Endothelial cell (in vitro differentiated cells): Measurements from ENCODE around the gene THSD7A. TPM values are rescaled to one million over a fixed set of nuclear protein-coding genes. Genes with fewer than 3 reads are reported as not detected.

Experiments
- DNase-seq: peaks from one replicate; pipeline ENCODE4 v3.0.0; 2021; ENCODE audit warnings: low spot score
- H3K27ac Mint-ChIP-seq: one replicate; pipeline ENCODE4 v1.8.0; 2021; ENCODE audit warnings: mixed read lengths, inconsistent platforms; ENCODE audit not compliant: unreplicated experiment
- H3K27me3 Mint-ChIP-seq: one replicate; pipeline ENCODE4 v1.8.0; 2021; ENCODE audit warnings: mild to moderate bottlenecking, moderate library complexity, mixed read lengths, inconsistent platforms; ENCODE audit not compliant: unreplicated experiment
- H3K36me3 Mint-ChIP-seq: one replicate; pipeline ENCODE4 v1.8.0; 2021; ENCODE audit warnings: mild to moderate bottlenecking, low read depth, mixed read lengths, inconsistent platforms; ENCODE audit not compliant: unreplicated experiment
- H3K4me1 Mint-ChIP-seq: one replicate; pipeline ENCODE4 v1.8.0; 2021; ENCODE audit warnings: mild to moderate bottlenecking, mixed read lengths, inconsistent platforms; ENCODE audit not compliant: unreplicated experiment
- H3K4me3 Mint-ChIP-seq: one replicate; pipeline ENCODE4 v1.8.0; 2021; ENCODE audit warnings: mild to moderate bottlenecking, mixed read lengths, inconsistent platforms; ENCODE audit not compliant: unreplicated experiment
- H3K9me3 Mint-ChIP-seq: one replicate; pipeline ENCODE4 v1.8.0; 2021; ENCODE audit warnings: mixed read lengths, inconsistent platforms; ENCODE audit not compliant: unreplicated experiment
- total RNA-seq: library from RNA; stranded (reverse); fragmentation: NEBNext Ultra II Directional; extraction: Animal tissue kit (Norgen Biotek cat#: 25700); gene quantifications from one replicate; pipeline ENCODE4 v1.2.1, GENCODE V29; 2021; ENCODE audit not compliant: unreplicated experiment
- TF ChIP-seq, protein P1 (sequence below): fragments of 200-600 bp; sonication (generic); IDR thresholded peaks from one replicate; pipeline ENCODE4 v1.5.0; 2021; ENCODE audit warnings: antibody characterized with exemption; ENCODE audit not compliant: unreplicated experiment

THSD7A gene
- total RNA-seq, 1 donor from 2014 or later: 28.7 TPM

DNA sequence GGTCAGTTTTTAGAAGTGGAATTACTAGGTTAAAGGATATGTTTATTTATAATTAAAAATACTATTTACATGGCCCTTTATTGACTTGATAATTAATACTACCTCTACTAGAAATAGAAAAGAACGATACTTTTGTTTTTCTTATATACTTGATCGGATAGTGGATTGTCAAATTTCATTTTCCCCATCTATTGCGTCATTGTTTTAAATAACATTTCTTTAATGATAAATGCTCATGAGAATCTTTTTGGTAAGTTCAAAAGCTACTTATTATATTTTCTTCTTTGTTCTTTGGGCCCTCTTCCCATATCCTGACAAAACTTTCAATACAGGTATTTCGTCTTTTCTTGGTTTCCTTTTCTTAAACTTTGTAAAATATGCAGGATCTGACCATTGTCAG is 465.9 kb downstream of the THSD7A start:
- Mint-ChIP-seq H3K36me3 (no peaks in the 10 kb centered on the region), H3K27ac (no peak overlapping the region), H3K4me3 (no peak overlapping the region), H3K27me3 (peaks cover 2% of the 10 kb centered on the region), H3K9me3 (no peaks in the 10 kb centered on the region), H3K4me1 (peaks cover 7% of the 10 kb centered on the region)
- no peak for DNase-seq
- TF ChIP-seq, protein P1, sequence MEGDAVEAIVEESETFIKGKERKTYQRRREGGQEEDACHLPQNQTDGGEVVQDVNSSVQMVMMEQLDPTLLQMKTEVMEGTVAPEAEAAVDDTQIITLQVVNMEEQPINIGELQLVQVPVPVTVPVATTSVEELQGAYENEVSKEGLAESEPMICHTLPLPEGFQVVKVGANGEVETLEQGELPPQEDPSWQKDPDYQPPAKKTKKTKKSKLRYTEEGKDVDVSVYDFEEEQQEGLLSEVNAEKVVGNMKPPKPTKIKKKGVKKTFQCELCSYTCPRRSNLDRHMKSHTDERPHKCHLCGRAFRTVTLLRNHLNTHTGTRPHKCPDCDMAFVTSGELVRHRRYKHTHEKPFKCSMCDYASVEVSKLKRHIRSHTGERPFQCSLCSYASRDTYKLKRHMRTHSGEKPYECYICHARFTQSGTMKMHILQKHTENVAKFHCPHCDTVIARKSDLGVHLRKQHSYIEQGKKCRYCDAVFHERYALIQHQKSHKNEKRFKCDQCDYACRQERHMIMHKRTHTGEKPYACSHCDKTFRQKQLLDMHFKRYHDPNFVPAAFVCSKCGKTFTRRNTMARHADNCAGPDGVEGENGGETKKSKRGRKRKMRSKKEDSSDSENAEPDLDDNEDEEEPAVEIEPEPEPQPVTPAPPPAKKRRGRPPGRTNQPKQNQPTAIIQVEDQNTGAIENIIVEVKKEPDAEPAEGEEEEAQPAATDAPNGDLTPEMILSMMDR: no peak

- Mint-ChIP-seq H3K4me1 (no peaks in the 10 kb centered on the region), H3K27ac (no peak overlapping the region), H3K4me3 (no peak overlapping the region), H3K27me3 (no peaks in the 10 kb centered on the region), H3K36me3 (no peaks in the 10 kb centered on the region), H3K9me3 (no peaks in the 10 kb centered on the region)
- DNase-seq: no peak
- TF ChIP-seq, protein P1: no peak
These were observed 473.4 kb downstream of the THSD7A start for GRCh38 chr7:11358637-11359036.

- no peak overlapping the region for H3K4me3 Mint-ChIP-seq
- H3K27me3 Mint-ChIP-seq: no peaks in the 10 kb centered on the region
These were observed 476.5 kb downstream of the THSD7A start for GRCh38 chr7:11355399-11356005.

GRCh38 chr7:11346302-11346701 is 485.7 kb downstream of the THSD7A start:
- Mint-ChIP-seq H3K36me3 (peaks cover 4% of the 10 kb centered on the region), H3K4me3 (no peak overlapping the region), H3K27me3 (no peaks in the 10 kb centered on the region), H3K9me3 (peaks cover 1% of the 10 kb centered on the region), H3K27ac (no peak overlapping the region), H3K4me1 (peaks cover 18% of the 10 kb centered on the region)
- TF ChIP-seq, protein P1: no peak
- DNase-seq: no peak

More at GRCh38 chr7:11355399-11356005, 476.5 kb downstream of the THSD7A start:
- Mint-ChIP-seq H3K27ac (no peak overlapping the region), H3K9me3 (peaks cover 5% of the 10 kb centered on the region), H3K4me1 (peaks cover 7% of the 10 kb centered on the region), H3K36me3 (peaks cover 4% of the 10 kb centered on the region)
- no peak for DNase-seq
- TF ChIP-seq, protein P1: no peak

DNA sequence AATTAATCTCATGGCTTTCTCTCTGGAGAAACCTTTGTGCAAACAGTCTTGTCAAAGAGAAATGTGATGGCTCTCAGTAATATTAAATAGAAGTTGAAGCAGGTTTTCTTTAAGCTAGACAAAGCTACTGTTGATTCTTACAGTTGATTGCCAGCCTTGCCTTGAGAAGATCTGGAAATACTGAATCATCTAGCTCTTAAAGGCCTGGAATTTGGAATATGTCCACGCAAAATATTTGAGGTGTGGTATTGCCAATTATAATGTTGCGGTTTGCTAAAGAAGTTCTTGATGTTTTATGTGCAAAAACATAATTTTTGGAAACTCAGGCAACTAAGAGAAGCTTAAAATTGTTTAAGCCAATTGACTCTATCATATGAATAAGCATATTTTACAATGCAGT is 486.4 kb downstream of the THSD7A start:
- Mint-ChIP-seq H3K4me3 (no peak overlapping the region), H3K9me3 (no peaks in the 10 kb centered on the region), H3K27me3 (no peaks in the 10 kb centered on the region), H3K36me3 (no peaks in the 10 kb centered on the region), H3K27ac (no peak overlapping the region), H3K4me1 (peaks cover 20% of the 10 kb centered on the region)
- no peak for DNase-seq
- TF ChIP-seq, protein P1: no peak
